Fibroblast of mammary gland (primary cell): Measurements from ENCODE around the gene TJP1.

Experiments
- DNase-seq: peaks from one replicate; pipeline ENCODE4 v3.0.0-alpha.2; 2010; ENCODE audit warnings: low read depth
- H3K4me3 ChIP-seq: 2 replicates; pipeline ENCODE4 v1.5.1; 2011; ENCODE audit warnings: low read depth, mild to moderate bottlenecking, low read length, moderate library complexity; ENCODE audit not compliant: control insufficient read depth
- CTCF ChIP-seq: conservative IDR thresholded peaks from 2 replicates; pipeline ENCODE4 v1.5.1; 2011; ENCODE audit warnings: low read depth, low read length, inconsistent platforms; ENCODE audit not compliant: control insufficient read depth, insufficient read depth

The TJP1 gene

GRCh38 chr15:29854413-29854812, 32.1 kb upstream of the TJP1 start:
- TF ChIP-seq CTCF = no peak
- no peak overlapping the region for H3K4me3 ChIP-seq
- DNase-seq = no peak

DNA sequence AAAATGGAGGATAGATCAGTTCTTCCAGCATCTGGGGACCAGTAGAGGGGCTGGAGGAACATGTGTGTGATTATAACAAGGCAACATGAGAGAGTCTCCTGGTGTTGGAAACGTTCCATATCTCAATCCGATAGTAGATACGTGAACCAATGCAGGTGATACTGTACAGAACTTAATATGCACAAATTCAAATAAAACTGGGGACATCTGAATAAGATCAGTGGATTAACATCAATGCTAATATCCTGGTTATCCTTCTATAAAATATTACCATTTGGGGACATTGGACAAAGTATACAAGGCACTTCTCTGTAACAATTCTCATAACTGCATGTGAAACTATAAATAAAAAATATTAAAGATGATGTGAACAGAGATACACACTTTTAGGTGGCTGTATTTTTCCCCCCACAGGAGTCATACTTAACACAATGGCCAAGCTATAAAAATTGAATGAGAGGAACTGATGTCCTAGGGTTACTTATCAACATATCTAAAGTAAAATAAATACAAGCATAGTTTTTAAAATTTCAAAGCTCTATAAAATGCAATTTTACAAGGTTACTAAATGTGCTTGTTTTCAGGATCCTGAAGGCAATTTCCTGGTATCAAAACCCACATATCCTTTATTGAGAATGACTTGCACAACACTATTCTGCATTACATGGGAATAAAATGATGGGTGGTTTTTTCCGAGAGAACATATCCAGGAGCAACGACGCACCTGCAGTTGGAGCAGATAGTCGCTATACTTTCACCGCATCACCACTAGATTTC, 31.1 kb upstream of the TJP1 start:
- H3K4me3 ChIP-seq = no peak overlapping the region
- TF ChIP-seq CTCF = no peak
- DNase-seq = no peak

- TF ChIP-seq CTCF = no peak
- DNase-seq = no peak
- H3K4me3 ChIP-seq = no peak overlapping the region
These were observed 29.9 kb upstream of the TJP1 start for GRCh38 chr15:29852201-29852600.

DNA sequence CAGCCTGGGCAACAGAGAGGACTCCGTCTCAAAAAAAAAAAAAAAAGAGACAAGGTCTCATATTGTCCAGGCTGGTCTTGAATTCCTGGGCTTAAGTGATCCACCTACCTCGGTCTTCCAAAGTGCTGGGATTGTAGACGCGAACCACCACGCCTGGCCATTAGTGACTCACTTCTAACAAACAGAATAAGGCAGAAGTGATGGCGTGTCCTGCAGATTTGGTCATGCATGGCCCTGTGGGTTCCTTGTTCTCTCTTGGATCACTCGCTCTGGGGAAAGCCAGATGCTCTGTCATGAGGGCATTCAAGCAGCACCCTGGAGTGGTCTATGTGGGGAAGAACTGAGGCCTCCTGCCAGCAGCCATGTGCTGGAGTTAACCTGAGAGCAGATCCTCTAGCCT, 27.4 kb upstream of the TJP1 start:
- no peak for TF ChIP-seq CTCF
- no peak for DNase-seq
- H3K4me3 ChIP-seq = no peak overlapping the region

DNA sequence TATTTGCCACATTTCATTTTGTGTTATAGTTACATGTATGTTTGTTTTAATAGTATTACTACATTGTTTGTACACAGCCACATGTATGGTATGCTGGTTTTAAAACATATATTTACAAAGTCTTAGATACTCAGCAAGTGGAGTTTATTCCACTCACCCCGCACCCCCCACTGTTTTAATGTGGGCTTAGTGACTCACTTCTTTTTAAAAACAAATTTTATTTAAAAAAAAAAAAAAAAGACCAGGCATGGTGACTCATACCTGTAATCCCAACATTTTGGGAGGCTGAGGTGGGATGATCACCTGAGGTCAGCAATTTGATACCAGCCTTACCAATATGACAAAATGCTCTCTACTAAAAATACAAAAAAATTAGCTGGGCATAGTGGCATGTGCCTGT, 26.9 kb upstream of the TJP1 start:
- DNase-seq = no peak
- TF ChIP-seq CTCF = no peak
- H3K4me3 ChIP-seq = no peak overlapping the region

DNA sequence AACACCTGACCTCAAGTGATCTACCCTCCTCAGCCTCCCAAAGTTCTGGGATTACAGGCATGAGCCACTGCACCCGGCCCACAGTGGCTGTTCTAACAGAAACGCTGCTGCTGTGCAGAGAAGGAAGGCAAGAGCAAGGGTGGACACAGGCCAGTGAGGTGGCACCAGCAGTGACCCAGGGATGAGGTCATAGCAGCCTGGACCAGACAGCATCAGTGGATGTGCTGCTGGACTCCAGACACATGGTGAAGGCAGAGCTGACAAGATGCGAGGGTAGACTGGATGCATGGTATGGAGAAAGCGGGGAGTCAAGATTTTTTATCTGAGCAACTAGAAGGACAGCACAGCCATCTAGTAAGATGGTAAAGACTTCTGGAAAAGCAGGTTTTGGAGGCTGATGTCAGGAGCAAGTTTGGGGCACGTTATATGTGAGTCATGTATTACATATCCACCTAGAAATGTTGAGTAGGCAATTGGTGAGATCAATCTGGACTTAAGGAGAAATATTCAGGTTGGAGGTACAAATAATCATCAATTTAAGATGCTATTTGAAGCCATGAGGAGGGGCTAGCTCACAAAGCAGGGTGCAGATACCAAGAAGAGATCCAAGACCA, 22.1 kb upstream of the TJP1 start:
- no peak for TF ChIP-seq CTCF
- peak; percentile 69 for DNase-seq
- H3K4me3 ChIP-seq = no peak overlapping the region
